ENCODE data around the gene RPRD1A.

DNA sequence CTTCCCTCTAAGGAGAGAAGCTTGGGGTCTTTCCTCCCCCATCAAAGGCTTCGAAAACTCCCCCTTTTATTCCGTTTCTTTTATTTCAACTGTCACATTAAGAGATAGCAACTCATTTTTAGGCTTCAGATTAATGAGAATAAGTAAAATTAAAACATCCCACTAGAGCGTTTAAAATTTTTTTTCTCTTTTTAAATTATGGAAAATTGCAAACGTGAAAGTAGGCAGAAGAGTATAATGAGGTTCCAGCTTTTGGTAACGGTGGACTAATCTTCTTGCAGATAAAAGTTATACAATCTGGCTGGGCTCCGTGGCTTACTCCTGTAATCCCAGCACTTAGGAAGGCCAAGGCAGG, 116.8 kb downstream of the RPRD1A start:
- TF ChIP-seq CTCF (conservative IDR thresholded peaks at IDR 0.05; ENCODE audit: low read depth, low read length), result no peak
- TF ChIP-seq POLR2A (IDR thresholded peaks at IDR 0.05; ENCODE audit: low read depth, low read length), result no peak
- TF ChIP-seq BHLHE40 (IDR thresholded peaks at IDR 0.05; ENCODE audit: low read depth, low read length), result no peak
- no peak for TF ChIP-seq CEBPB (IDR thresholded peaks at IDR 0.05; ENCODE audit: low read depth, low read length)
- TF ChIP-seq MAZ (IDR thresholded peaks at IDR 0.05; ENCODE audit: borderline replicate concordance, low read depth, low read length), result no peak
- no peak for TF ChIP-seq FOS (IDR thresholded peaks at IDR 0.05; ENCODE audit: low read depth, low read length)

Measured in IMR-90 (cell line).